PC-3 (cell line): ENCODE data around the gene KCNJ11. TPM values are rescaled to one million over a fixed set of nuclear protein-coding genes. Genes with fewer than 3 reads are reported as not detected.

Experiments
- ATAC-seq: fragments of 200-7000 bp; cut with Tn5 transposase; 2 replicates; pipeline ENCODE4 v1.9.1; 2020; ENCODE audit warnings: mild to moderate bottlenecking, moderate library complexity
- BruUV-seq: library from RNA; stranded (reverse); fragments of 400-500 nt; replicated peaks from 2 replicates; lab custom pipeline; 2021; lab: Mats Ljungman, UMichigan
- CTCF ChIA-PET: fragments of 300-600 bp; sonication (Branson Sonifier 250); formaldehyde crosslinking; loops from one replicate; lab custom pipeline; 2022; ENCODE audit warnings: antibody characterized with exemption; lab: Charles Lee
- POLR2A ChIA-PET: fragments of 300-600 bp; sonication (Branson Sonifier 250); formaldehyde crosslinking; loops from one replicate; lab custom pipeline; 2022; ENCODE audit warnings: antibody characterized with exemption; ENCODE audit not compliant: unreplicated experiment; lab: Charles Lee
- DNase-seq: peaks from one replicate; pipeline ENCODE4 v3.0.0-alpha.2; 2015
- H2AFZ ChIP-seq: fragments of 300-600 bp; sonication (generic); 2 replicates; pipeline ENCODE4 v1.6.0; 2016; ENCODE audit warnings: antibody characterized with exemption, low read length
- H3F3A ChIP-seq: fragments of 300-600 bp; sonication (generic); one replicate; pipeline ENCODE4 v1.6.0; 2017; ENCODE audit warnings: antibody characterized with exemption, low read length, control low read depth, mild to moderate bottlenecking; ENCODE audit not compliant: unreplicated experiment
- H3K27ac ChIP-seq: fragments of 300-600 bp; sonication (generic); 2 replicates; pipeline ENCODE4 v1.5.1; 2016; ENCODE audit warnings: mild to moderate bottlenecking, low read length
- H3K27me3 ChIP-seq: fragments of 300-600 bp; sonication (generic); 2 replicates; pipeline ENCODE4 v1.6.1; 2016; ENCODE audit warnings: low read length, mixed read lengths
- H3K36me3 ChIP-seq: fragments of 300-600 bp; sonication (generic); 2 replicates; pipeline ENCODE4 v1.6.1; 2016; ENCODE audit warnings: low read depth, mixed run types, low read length, mixed read lengths
- H3K4me1 ChIP-seq: fragments of 300-600 bp; sonication (generic); 2 replicates; pipeline ENCODE4 v1.5.1; 2016; ENCODE audit warnings: low read length; ENCODE audit not compliant: insufficient read depth
- H3K4me2 ChIP-seq: fragments of 300-600 bp; sonication (generic); 2 replicates; pipeline ENCODE4 v1.6.0; 2016; ENCODE audit warnings: low read length
- H3K4me3 ChIP-seq: fragments of 300-600 bp; sonication (generic); 2 replicates; pipeline ENCODE4 v1.5.1; 2016; ENCODE audit warnings: mild to moderate bottlenecking, low read length, mixed read lengths
- H3K79me2 ChIP-seq: fragments of 300-600 bp; sonication (generic); 2 replicates; pipeline ENCODE4 v1.6.1; 2017; ENCODE audit warnings: low read length, mixed read lengths
- H3K9ac ChIP-seq: fragments of 300-600 bp; sonication (generic); 2 replicates; pipeline ENCODE4 v1.6.0; 2016; ENCODE audit warnings: mild to moderate bottlenecking, low read length
- H3K9me2 ChIP-seq: fragments of 300-600 bp; sonication (generic); replicated peaks from 2 replicates; pipeline ENCODE4 v1.6.1; 2016; ENCODE audit warnings: mixed run types, low read length, mixed read lengths
- H3K9me3 ChIP-seq: fragments of 300-600 bp; sonication (generic); 2 replicates; pipeline ENCODE4 v1.6.1; 2016; ENCODE audit warnings: low read length, mixed read lengths
- H4K20me1 ChIP-seq: fragments of 300-600 bp; sonication (generic); 2 replicates; pipeline ENCODE4 v1.6.1; 2016; ENCODE audit warnings: low read length, mixed read lengths
- CTCF ChIP-seq: fragments of 300-600 bp; sonication (generic); conservative IDR thresholded peaks from 2 replicates; pipeline ENCODE4 v1.5.1; 2017; ENCODE audit warnings: antibody characterized with exemption, low read depth, mild to moderate bottlenecking, low read length
- EZH2 ChIP-seq: fragments of 300-600 bp; sonication (generic); IDR thresholded peaks from one replicate; pipeline ENCODE4 v1.6.1; 2017; ENCODE audit warnings: antibody characterized with exemption, mild to moderate bottlenecking, low read length; ENCODE audit not compliant: unreplicated experiment
- EZH2phosphoT487 ChIP-seq: fragments of 300-600 bp; sonication (generic); IDR thresholded peaks from 2 replicates; pipeline ENCODE4 v1.6.1; 2018; ENCODE audit warnings: mild to moderate bottlenecking, antibody characterized with exemption, low read length, borderline replicate concordance
- intact Hi-C: fragments of 100-400 bp; cut with micrococcal nuclease; formaldehyde crosslinking; loops from 2 replicates; pipeline ENCODE4 v1.9.0; 2023
- total RNA-seq: library from RNA; depleted of rRNA; stranded (reverse); fragments of >200 nt; gene quantifications from 2 replicates; pipeline ENCODE4 v1.2.3, GENCODE V29; 2014

KCNJ11 gene
- total RNA-seq, 1 experiment from 2014 or later: 0.98 TPM

GRCh38 chr11:17369094-17369493, 19.4 kb downstream of the KCNJ11 start:
- no peaks in the 10 kb centered on the region for H3K9me2 ChIP-seq
- H3K4me2 ChIP-seq: no peak overlapping the region
- H3K79me2 ChIP-seq: no peaks in the 10 kb centered on the region
- DNase-seq: no peak
- no peaks in the 10 kb centered on the region for H3F3A ChIP-seq
- no peaks in the 10 kb centered on the region for H3K27me3 ChIP-seq
- ChIA-PET POLR2A (no interaction called here), CTCF (no interaction called here)
- no peak for ATAC-seq
- H3K9me3 ChIP-seq: peaks cover 23% of the 10 kb centered on the region; the same call in 1 of the 2 replicates
- H3K4me3 ChIP-seq: no peak overlapping the region
- TF ChIP-seq EZH2 (no peak), CTCF (no peak), EZH2phosphoT487 (no peak)
- no peaks in the 10 kb centered on the region for H4K20me1 ChIP-seq
- no peak overlapping the region for H2AFZ ChIP-seq
- H3K27ac ChIP-seq: no peak overlapping the region
- intact Hi-C loops: no loop called here
- H3K4me1 ChIP-seq: no peaks in the 10 kb centered on the region
- no TSS peak for BruUV-seq
- peaks cover 41% of the 10 kb centered on the region; the same call in 1 of the 2 replicates for H3K36me3 ChIP-seq
- H3K9ac ChIP-seq: no peak overlapping the region

GRCh38 chr11:17368551-17368950, 19.9 kb downstream of the KCNJ11 start:
- H3K9me3 ChIP-seq: peaks cover 23% of the 10 kb centered on the region; the same call in 1 of the 2 replicates
- intact Hi-C loops: no loop called here
- no peaks in the 10 kb centered on the region for H3K9me2 ChIP-seq
- H3K27ac ChIP-seq: no peak overlapping the region
- peaks cover 41% of the 10 kb centered on the region; the same call in 1 of the 2 replicates for H3K36me3 ChIP-seq
- H3K27me3 ChIP-seq: no peaks in the 10 kb centered on the region
- ChIA-PET POLR2A (no interaction called here), CTCF (no interaction called here)
- no peaks in the 10 kb centered on the region for H3F3A ChIP-seq
- no TSS peak for BruUV-seq
- no peak overlapping the region for H2AFZ ChIP-seq
- H3K9ac ChIP-seq: no peak overlapping the region
- H3K4me3 ChIP-seq: no peak overlapping the region
- H3K79me2 ChIP-seq: no peaks in the 10 kb centered on the region
- TF ChIP-seq EZH2 (no peak), EZH2phosphoT487 (no peak), CTCF (no peak)
- ATAC-seq: no peak
- no peaks in the 10 kb centered on the region for H4K20me1 ChIP-seq
- no peaks in the 10 kb centered on the region for H3K4me1 ChIP-seq
- H3K4me2 ChIP-seq: no peak overlapping the region
- DNase-seq: no peak

DNA sequence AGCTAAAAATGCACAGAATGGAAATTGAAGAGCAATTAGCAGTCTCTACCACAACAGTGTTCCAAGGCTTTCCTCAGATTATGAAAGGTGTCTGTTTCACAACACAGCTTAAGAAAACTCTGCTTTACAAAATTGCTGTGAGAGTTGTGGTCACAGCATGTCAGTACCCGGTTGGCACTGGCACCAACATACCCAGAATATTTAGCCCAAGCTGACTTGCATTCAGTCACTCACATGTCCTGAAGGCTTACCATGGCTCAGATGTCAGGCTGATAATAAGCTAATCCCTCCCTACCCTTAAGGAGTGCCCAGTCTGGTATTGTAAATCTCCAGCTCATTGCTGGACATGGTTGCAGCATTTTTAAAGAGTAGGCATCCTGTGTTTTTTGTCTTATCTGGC, 22.0 kb downstream of the KCNJ11 start:
- ChIA-PET CTCF (no interaction called here), POLR2A (no interaction called here)
- TF ChIP-seq EZH2 (no peak), EZH2phosphoT487 (no peak), CTCF (no peak)
- Histone ChIP-seq H3K9me3 (peaks cover 22% of the 10 kb centered on the region; the same call in 1 of the 2 replicates), H3K27me3 (no peaks in the 10 kb centered on the region), H3K9ac (no peak overlapping the region), H3K79me2 (no peaks in the 10 kb centered on the region), H2AFZ (no peak overlapping the region), H3K4me2 (no peak overlapping the region), H4K20me1 (no peaks in the 10 kb centered on the region), H3K4me3 (no peak overlapping the region), H3K27ac (no peak overlapping the region), H3K4me1 (no peaks in the 10 kb centered on the region), H3F3A (no peaks in the 10 kb centered on the region), H3K9me2 (no peaks in the 10 kb centered on the region), H3K36me3 (peaks cover 29% of the 10 kb centered on the region; the same call in 1 of the 2 replicates)
- DNase-seq (no peak), ATAC-seq (no peak)
- intact Hi-C loops: no loop called here
- BruUV-seq: no TSS peak
